GM12892 (cell line): ENCODE data around the gene WNT9B.

Source experiments
- POLR2A ChIP-seq: IDR thresholded peaks from 2 replicates; pipeline ENCODE4 v1.6.1; 2011; ENCODE audit warnings: low read depth, low read length, control low read depth
- POLR2AphosphoS5 ChIP-seq: IDR thresholded peaks from 2 replicates; pipeline ENCODE4 v1.6.1; 2011; ENCODE audit warnings: low read depth, low read length, control low read depth
- TAF1 ChIP-seq: IDR thresholded peaks from 2 replicates; pipeline ENCODE4 v1.6.1; 2011; ENCODE audit warnings: low read depth, mild to moderate bottlenecking, control low read depth, low read length, borderline replicate concordance

DNA sequence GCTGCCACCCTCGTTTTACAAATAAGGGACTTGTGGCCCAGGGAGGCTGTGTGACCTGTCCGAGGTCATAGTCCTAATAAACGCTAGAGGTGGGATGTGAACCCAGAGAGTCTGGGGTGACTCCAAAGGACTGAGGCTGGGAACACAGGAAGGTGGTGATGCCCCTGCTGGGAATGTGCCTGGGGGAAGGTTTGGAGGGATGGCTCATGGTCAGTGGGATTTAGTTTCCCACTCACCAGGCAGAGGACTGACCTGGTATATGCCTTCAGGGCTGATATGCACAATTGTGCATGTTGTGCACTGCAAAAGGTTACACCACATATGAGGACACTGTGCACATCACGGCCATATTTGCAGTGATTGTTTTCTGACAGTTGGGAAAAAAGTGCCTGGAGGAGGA lies 13.9 kb upstream of the WNT9B start:
- TF ChIP-seq TAF1 (no peak), POLR2AphosphoS5 (no peak), POLR2A (no peak)
